Endothelial cell of umbilical vein (primary cell): Measurements from ENCODE around the gene KISS1R. TPM values are rescaled to one million over a fixed set of nuclear protein-coding genes. Genes with fewer than 3 reads are reported as not detected.

Experiments used
- BruUV-seq: library from RNA; stranded (reverse); fragments of 400-500 nt; replicated peaks from 2 replicates; lab custom pipeline; 2021; lab: Mats Ljungman, UMichigan
- CTCF ChIA-PET: fragments of 300-600, 350-600 bp; sonication (Branson Sonifier 250); formaldehyde crosslinking; loops from one replicate; lab custom pipeline; 2021; ENCODE audit warnings: antibody characterized with exemption, inconsistent platforms; lab: Charles Lee
- POLR2A ChIA-PET: fragments of 300-600, 350-600 bp; sonication (Branson Sonifier 250); formaldehyde crosslinking; loops from one replicate; lab custom pipeline; 2021; ENCODE audit warnings: antibody characterized with exemption, inconsistent platforms; lab: Charles Lee
- DNase-seq: peaks from one replicate; pipeline ENCODE4 v3.0.0-alpha.2; 2011; ENCODE audit warnings: low read depth, low spot score
- FAIRE-seq: peaks from 2 replicates; lab custom pipeline; 2011; peaks lifted over from hg19 to GRCh38; lab: Jason Lieb, UNC
- H2AFZ ChIP-seq: 2 replicates; pipeline ENCODE4 v1.6.0; 2012; ENCODE audit warnings: low read depth, low read length, control low read depth, inconsistent platforms
- H3K27ac ChIP-seq: 2 replicates; pipeline ENCODE4 v1.5.1; 2011; ENCODE audit warnings: low read depth, mild to moderate bottlenecking, control low read depth, low read length, moderate library complexity; ENCODE audit not compliant: insufficient read depth
- H3K27me3 ChIP-seq, 2 experiments: 2 replicates each; pipeline versions ENCODE4 v1.6.0 to v1.6.1; 2011; ENCODE audit warnings: low read length in 2 of 2, mixed read lengths in 1 of 2; ENCODE audit not compliant: control insufficient read depth in 2 of 2, insufficient read depth in 2 of 2
- H3K36me3 ChIP-seq, 2 experiments: 2 replicates in 1 of 2; 3 replicates in 1 of 2; pipeline ENCODE4 v1.5.1; 2011; ENCODE audit warnings: low read length in 2 of 2, mild to moderate bottlenecking in 1 of 2, moderate library complexity in 1 of 2; ENCODE audit not compliant: control insufficient read depth in 2 of 2, insufficient read depth in 2 of 2; ENCODE audit errors: extremely low read depth in 1 of 2
- H3K4me1 ChIP-seq: 3 replicates; pipeline ENCODE4 v1.5.1; 2011; ENCODE audit warnings: mild to moderate bottlenecking, low read length; ENCODE audit not compliant: control insufficient read depth, insufficient read depth; ENCODE audit errors: extremely low read depth
- H3K4me2 ChIP-seq: 2 replicates; pipeline ENCODE4 v1.6.1; 2011; ENCODE audit warnings: low read length, control low read depth, mixed read lengths; ENCODE audit not compliant: insufficient read depth
- H3K4me3 ChIP-seq, 3 experiments: fragments of 200-600 bp in 1 of 3; sonication (generic), shearing (Covaris generic) in 1 of 3; replicated peaks in 1 of 3; 2 replicates each; pipeline ENCODE4 v1.5.1; 2011 to 2016; ENCODE audit warnings: control low read depth in 3 of 3, low read length in 3 of 3, mild to moderate bottlenecking in 2 of 3, inconsistent platforms in 1 of 3, low read depth in 1 of 3, moderate library complexity in 1 of 3; ENCODE audit not compliant: insufficient read depth in 1 of 3
- H3K79me2 ChIP-seq: 2 replicates; pipeline ENCODE4 v1.6.0; 2012; ENCODE audit warnings: low read length, inconsistent platforms; ENCODE audit not compliant: control insufficient read depth, insufficient read depth
- H3K9ac ChIP-seq: replicated peaks from 2 replicates; pipeline ENCODE3; 2011; ENCODE audit warnings: low read length, control low read depth; ENCODE audit not compliant: insufficient read depth; ENCODE audit errors: extremely low read depth
- H3K9me1 ChIP-seq: replicated peaks from 3 replicates; pipeline ENCODE4 v1.6.0; 2011; ENCODE audit warnings: mild to moderate bottlenecking, low read length; ENCODE audit not compliant: control insufficient read depth, insufficient read depth; ENCODE audit errors: extremely low read depth
- H3K9me3 ChIP-seq: replicated peaks from 2 replicates; pipeline ENCODE4 v1.5.1; 2012; ENCODE audit warnings: low read length, inconsistent platforms; ENCODE audit not compliant: control insufficient read depth, insufficient read depth
- H4K20me1 ChIP-seq: replicated peaks from 2 replicates; pipeline ENCODE3; 2011; ENCODE audit warnings: mild to moderate bottlenecking, low read length; ENCODE audit not compliant: control insufficient read depth, insufficient read depth; ENCODE audit errors: extremely low read depth
- EZH2 ChIP-seq: IDR thresholded peaks from 2 replicates; pipeline ENCODE4 v1.6.1; 2012; ENCODE audit warnings: borderline replicate concordance, low read depth, mild to moderate bottlenecking, moderate library complexity, low read length, inconsistent platforms; ENCODE audit not compliant: severe bottlenecking
- FOS ChIP-seq: IDR thresholded peaks from 2 replicates; pipeline ENCODE4 v1.6.1; 2011; ENCODE audit warnings: mild to moderate bottlenecking, low read length, moderate library complexity, borderline replicate concordance; ENCODE audit not compliant: insufficient read depth
- GATA2 ChIP-seq: IDR thresholded peaks from 2 replicates; pipeline ENCODE4 v1.7.0; 2011; ENCODE audit warnings: low read depth, mild to moderate bottlenecking, moderate library complexity, mixed read lengths, low read length; ENCODE audit not compliant: insufficient read length, insufficient read depth
- JUN ChIP-seq: IDR thresholded peaks from 2 replicates; pipeline ENCODE4 v1.6.1; 2011; ENCODE audit warnings: borderline replicate concordance, low read depth; ENCODE audit not compliant: insufficient read length, insufficient read depth
- MYC ChIP-seq: IDR thresholded peaks from one replicate; pipeline ENCODE4 v1.6.1; 2011; ENCODE audit warnings: mild to moderate bottlenecking, low read depth, low read length
- POLR2A ChIP-seq: IDR thresholded peaks from 2 replicates; pipeline ENCODE4 v1.6.1; 2012; ENCODE audit warnings: low read depth, mild to moderate bottlenecking, control low read depth, low read length
- POLR2AphosphoS5 ChIP-seq: IDR thresholded peaks from 2 replicates; pipeline ENCODE4 v1.6.1; 2012; ENCODE audit warnings: low read depth, mild to moderate bottlenecking, control low read depth, low read length, moderate library complexity; ENCODE audit not compliant: insufficient read depth
- dilution Hi-C: fragments of 300-500 bp; cut with MboI; formaldehyde crosslinking; loops from one replicate; pipeline ENCODE4 v1.15.0; 2019; ENCODE audit warnings: low sequenced_read_pairs; ENCODE audit not compliant: extremely low pct_ligation_motif_present
- intact Hi-C: fragments of 100-400 bp; cut with micrococcal nuclease; formaldehyde crosslinking; loops from one replicate; pipeline ENCODE4 v1.10.0; 2022
- polyA plus RNA-seq, 4 experiments: library from polyadenylated mRNA; depleted of rRNA in 3 of 4; stranded (reverse) in 3 of 4; unstranded in 1 of 4; fragments of >200 nt; gene quantifications; 2 replicates each; pipeline versions ENCODE4 v1.2.1 to v1.2.3, GENCODE V29; 2011 to 2012; ENCODE audit warnings: missing spikeins in 1 of 4
- total RNA-seq: library from RNA; stranded (reverse); gene quantifications from 2 replicates; pipeline ENCODE4 v1.2.3, GENCODE V29; 2021
- TF ChIP-seq, protein P1 (sequence below): IDR thresholded peaks from 2 replicates; pipeline ENCODE4 v1.6.1; 2011; ENCODE audit not compliant: insufficient read depth, insufficient read length
- TF ChIP-seq, protein P2 (sequence below), 2 donors: IDR thresholded peaks; 1 replicate in 1 of 2; 2 replicates in 1 of 2; pipeline ENCODE4 v1.5.1; 2011; ENCODE audit warnings: low read length in 2 of 2, mild to moderate bottlenecking in 2 of 2, moderate library complexity in 2 of 2, control low read depth in 1 of 2, inconsistent platforms in 1 of 2, low read depth in 1 of 2; ENCODE audit not compliant: insufficient read depth in 1 of 2; ENCODE audit errors: extremely low read depth in 1 of 2

Gene KISS1R
- total and polyA plus RNA-seq, 2 donors (not counting 3 experiments of a cell fraction or from before 2014, with no cell fraction given): not detected

DNA sequence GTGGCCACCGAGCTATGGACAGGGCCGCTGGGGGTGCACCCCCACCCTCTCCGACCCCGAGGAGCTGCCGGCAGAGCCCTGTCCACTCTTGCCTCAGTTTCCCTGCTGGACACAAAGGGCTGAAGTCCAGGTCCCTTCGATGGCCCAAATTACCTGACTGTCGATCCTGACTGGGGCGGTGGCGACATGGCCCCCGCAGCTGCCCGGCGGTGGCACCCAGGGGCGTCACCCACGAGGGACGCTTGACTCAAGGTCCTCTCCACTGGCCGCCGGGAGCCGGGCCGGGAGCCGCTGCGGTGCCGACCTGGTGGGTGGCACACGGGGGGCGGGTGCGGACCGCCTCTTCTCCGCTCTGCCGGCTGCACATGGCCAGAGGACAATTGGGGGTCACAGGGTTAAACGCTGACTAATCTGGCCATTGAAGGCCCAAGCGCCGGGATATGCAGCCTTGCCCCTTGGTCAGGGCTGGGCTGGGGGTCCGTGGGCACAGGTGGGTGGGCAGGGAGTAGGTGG lies 25.1 kb downstream of the KISS1R start:
- DNase-seq (no peak), FAIRE-seq (no peak)
- CTCF ChIA-PET: no interaction called here
- Histone ChIP-seq H3K36me3 (no peaks in the 10 kb centered on the region), H2AFZ (no peak overlapping the region), H4K20me1 (no peaks in the 10 kb centered on the region), H3K27ac (no peak overlapping the region), H3K9me1 (no peaks in the 10 kb centered on the region), H3K4me3 (no peak overlapping the region), H3K4me2 (no peak overlapping the region), H3K9ac (no peak overlapping the region), H3K9me3 (no peaks in the 10 kb centered on the region), H3K4me1 (peaks cover 19% of the 10 kb centered on the region), H3K27me3 (no peaks in the 10 kb centered on the region), H3K79me2 (peaks cover 2% of the 10 kb centered on the region)
- dilution Hi-C loops (no loop called here), intact Hi-C loops (no loop called here)
- BruUV-seq: no TSS peak
- POLR2A ChIA-PET: no interaction called here
- TF ChIP-seq, protein P1, sequence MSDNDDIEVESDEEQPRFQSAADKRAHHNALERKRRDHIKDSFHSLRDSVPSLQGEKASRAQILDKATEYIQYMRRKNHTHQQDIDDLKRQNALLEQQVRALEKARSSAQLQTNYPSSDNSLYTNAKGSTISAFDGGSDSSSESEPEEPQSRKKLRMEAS: no peak
- TF ChIP-seq POLR2AphosphoS5: no peak
- TF ChIP-seq, protein P2, sequence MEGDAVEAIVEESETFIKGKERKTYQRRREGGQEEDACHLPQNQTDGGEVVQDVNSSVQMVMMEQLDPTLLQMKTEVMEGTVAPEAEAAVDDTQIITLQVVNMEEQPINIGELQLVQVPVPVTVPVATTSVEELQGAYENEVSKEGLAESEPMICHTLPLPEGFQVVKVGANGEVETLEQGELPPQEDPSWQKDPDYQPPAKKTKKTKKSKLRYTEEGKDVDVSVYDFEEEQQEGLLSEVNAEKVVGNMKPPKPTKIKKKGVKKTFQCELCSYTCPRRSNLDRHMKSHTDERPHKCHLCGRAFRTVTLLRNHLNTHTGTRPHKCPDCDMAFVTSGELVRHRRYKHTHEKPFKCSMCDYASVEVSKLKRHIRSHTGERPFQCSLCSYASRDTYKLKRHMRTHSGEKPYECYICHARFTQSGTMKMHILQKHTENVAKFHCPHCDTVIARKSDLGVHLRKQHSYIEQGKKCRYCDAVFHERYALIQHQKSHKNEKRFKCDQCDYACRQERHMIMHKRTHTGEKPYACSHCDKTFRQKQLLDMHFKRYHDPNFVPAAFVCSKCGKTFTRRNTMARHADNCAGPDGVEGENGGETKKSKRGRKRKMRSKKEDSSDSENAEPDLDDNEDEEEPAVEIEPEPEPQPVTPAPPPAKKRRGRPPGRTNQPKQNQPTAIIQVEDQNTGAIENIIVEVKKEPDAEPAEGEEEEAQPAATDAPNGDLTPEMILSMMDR (IDR thresholded peaks at IDR 0.05; ENCODE audit: extremely low read depth in 1 of 2, insufficient read depth in 1 of 2, low read depth in 1 of 2, low read length in 2 of 2): no peak
- TF ChIP-seq FOS: no peak
- TF ChIP-seq POLR2A: no peak
- TF ChIP-seq MYC: no peak
- no peak for TF ChIP-seq JUN
- no peak for TF ChIP-seq EZH2
- no peak for TF ChIP-seq GATA2
